ENCODE data around the gene CCDC175.

- TF ChIP-seq, protein P1, sequence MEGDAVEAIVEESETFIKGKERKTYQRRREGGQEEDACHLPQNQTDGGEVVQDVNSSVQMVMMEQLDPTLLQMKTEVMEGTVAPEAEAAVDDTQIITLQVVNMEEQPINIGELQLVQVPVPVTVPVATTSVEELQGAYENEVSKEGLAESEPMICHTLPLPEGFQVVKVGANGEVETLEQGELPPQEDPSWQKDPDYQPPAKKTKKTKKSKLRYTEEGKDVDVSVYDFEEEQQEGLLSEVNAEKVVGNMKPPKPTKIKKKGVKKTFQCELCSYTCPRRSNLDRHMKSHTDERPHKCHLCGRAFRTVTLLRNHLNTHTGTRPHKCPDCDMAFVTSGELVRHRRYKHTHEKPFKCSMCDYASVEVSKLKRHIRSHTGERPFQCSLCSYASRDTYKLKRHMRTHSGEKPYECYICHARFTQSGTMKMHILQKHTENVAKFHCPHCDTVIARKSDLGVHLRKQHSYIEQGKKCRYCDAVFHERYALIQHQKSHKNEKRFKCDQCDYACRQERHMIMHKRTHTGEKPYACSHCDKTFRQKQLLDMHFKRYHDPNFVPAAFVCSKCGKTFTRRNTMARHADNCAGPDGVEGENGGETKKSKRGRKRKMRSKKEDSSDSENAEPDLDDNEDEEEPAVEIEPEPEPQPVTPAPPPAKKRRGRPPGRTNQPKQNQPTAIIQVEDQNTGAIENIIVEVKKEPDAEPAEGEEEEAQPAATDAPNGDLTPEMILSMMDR (conservative IDR thresholded peaks at IDR 0.05 in 1 of 2, IDR thresholded peaks at IDR 0.05 in 1 of 2; ENCODE audit: extremely low read depth in 1 of 2, insufficient read depth in 1 of 2, low read depth in 1 of 2, low read length in 2 of 2), result no peak
- TF ChIP-seq EZH2 (IDR thresholded peaks at IDR 0.05; ENCODE audit: borderline replicate concordance, low read length), result no peak
Observed at GRCh38 chr14:59492384-59492783, 84.2 kb downstream of the CCDC175 start.

Measured in mammary epithelial cell (primary cell).